GM23248 (cell line): Measurements from ENCODE around the gene MPDU1.

Experiments
- EZH2 ChIP-seq: fragments of 200-600 bp; sonication (generic); IDR thresholded peaks from 2 replicates; pipeline ENCODE4 v1.6.1; 2018; ENCODE audit warnings: antibody characterized with exemption, mild to moderate bottlenecking; ENCODE audit not compliant: insufficient read depth, poor library complexity, severe bottlenecking
- EZH2phosphoT487 ChIP-seq: fragments of 200-600 bp; sonication (generic); IDR thresholded peaks from 2 replicates; pipeline ENCODE4 v1.6.1; 2018; ENCODE audit warnings: antibody characterized with exemption, moderate library complexity, mild to moderate bottlenecking, low read depth; ENCODE audit not compliant: insufficient read depth

- no peak for TF ChIP-seq EZH2
- no peak for TF ChIP-seq EZH2phosphoT487
Observed at GRCh38 chr17:7626956-7627249, 43.3 kb downstream of the MPDU1 start.
